Astrocyte (in vitro differentiated cells and primary cell): ENCODE measurements around the gene ABCC12. TPM values are rescaled to one million over a fixed set of nuclear protein-coding genes. Genes with fewer than 3 reads are reported as not detected.

ENCODE experiments used
- DNase-seq: peaks from one replicate; pipeline ENCODE4 v3.0.0-alpha.2; 2010; ENCODE audit warnings: low read depth
- FAIRE-seq: peaks from 2 replicates; lab custom pipeline; 2011; peaks lifted over from hg19 to GRCh38; lab: Jason Lieb, UNC
- H2AFZ ChIP-seq: 2 replicates; pipeline ENCODE4 v1.6.0; 2012; ENCODE audit warnings: low read depth, low read length, inconsistent platforms
- H3K27ac ChIP-seq: 2 replicates; pipeline ENCODE4 v1.5.1; 2011; ENCODE audit warnings: low read depth, low read length, inconsistent platforms
- H3K27me3 ChIP-seq: 2 replicates; pipeline ENCODE4 v1.6.0; 2011; ENCODE audit warnings: low read length, inconsistent platforms; ENCODE audit not compliant: insufficient read depth
- H3K36me3 ChIP-seq: 2 replicates; pipeline ENCODE4 v1.5.1; 2011; ENCODE audit warnings: low read length, inconsistent platforms; ENCODE audit not compliant: insufficient read depth
- H3K4me1 ChIP-seq: 2 replicates; pipeline ENCODE4 v1.5.1; 2011; ENCODE audit warnings: low read length, inconsistent platforms; ENCODE audit not compliant: insufficient read depth
- H3K4me2 ChIP-seq: 2 replicates; pipeline ENCODE4 v1.6.0; 2012; ENCODE audit warnings: low read length, inconsistent platforms
- H3K4me3 ChIP-seq: 2 replicates; pipeline ENCODE4 v1.5.1; 2011; ENCODE audit warnings: low read depth, mild to moderate bottlenecking, low read length, inconsistent platforms; ENCODE audit not compliant: insufficient read depth
- H3K79me2 ChIP-seq: 2 replicates; pipeline ENCODE4 v1.6.0; 2012; ENCODE audit warnings: mild to moderate bottlenecking, low read length, inconsistent platforms; ENCODE audit not compliant: insufficient read depth
- H3K9ac ChIP-seq: 2 replicates; pipeline ENCODE4 v1.6.0; 2012; ENCODE audit warnings: mild to moderate bottlenecking, low read length, inconsistent platforms
- H3K9me3 ChIP-seq: 2 replicates; pipeline ENCODE4 v1.5.1; 2012; ENCODE audit warnings: low read depth, mild to moderate bottlenecking, low read length, inconsistent platforms; ENCODE audit not compliant: insufficient read depth
- H4K20me1 ChIP-seq: 2 replicates; pipeline ENCODE4 v1.6.0; 2012; ENCODE audit warnings: low read length, inconsistent platforms; ENCODE audit not compliant: insufficient read depth
- H3K27ac Mint-ChIP-seq: one replicate; pipeline ENCODE4 v1.8.0; 2021; ENCODE audit warnings: mild to moderate bottlenecking, mixed read lengths; ENCODE audit not compliant: unreplicated experiment
- H3K27me3 Mint-ChIP-seq: one replicate; pipeline ENCODE4 v1.8.0; 2021; ENCODE audit warnings: low read depth, mixed read lengths; ENCODE audit not compliant: unreplicated experiment
- H3K36me3 Mint-ChIP-seq: one replicate; pipeline ENCODE4 v1.8.0; 2021; ENCODE audit warnings: low read depth, mixed read lengths; ENCODE audit not compliant: unreplicated experiment
- H3K4me1 Mint-ChIP-seq: one replicate; pipeline ENCODE4 v1.8.0; 2021; ENCODE audit warnings: low read depth, mixed read lengths; ENCODE audit not compliant: unreplicated experiment
- H3K4me3 Mint-ChIP-seq: one replicate; pipeline ENCODE4 v1.8.0; 2021; ENCODE audit warnings: mild to moderate bottlenecking, moderate library complexity, mixed read lengths; ENCODE audit not compliant: unreplicated experiment
- H3K9me3 Mint-ChIP-seq: one replicate; pipeline ENCODE4 v1.8.0; 2021; ENCODE audit warnings: mild to moderate bottlenecking, mixed read lengths; ENCODE audit not compliant: unreplicated experiment
- CTCF ChIP-seq: IDR thresholded peaks from 2 replicates; pipeline ENCODE4 v1.5.1; 2011; ENCODE audit warnings: low read depth, mild to moderate bottlenecking, inconsistent platforms, low read length, moderate library complexity; ENCODE audit not compliant: insufficient read depth
- EZH2 ChIP-seq: IDR thresholded peaks from 2 replicates; pipeline ENCODE4 v1.6.1; 2012; ENCODE audit warnings: mild to moderate bottlenecking, low read length, inconsistent platforms; ENCODE audit not compliant: insufficient read depth
- total RNA-seq: library from RNA; stranded (reverse); gene quantifications from 2 replicates; pipeline ENCODE4 v1.2.1, GENCODE V29; 2021

ABCC12 gene
- total RNA-seq, 1 donor from 2014 or later, result not detected

- Mint-ChIP-seq H3K4me3 (no peak overlapping the region), H3K27me3 (peaks cover 5% of the 10 kb centered on the region), H3K9me3 (peaks cover 3% of the 10 kb centered on the region), H3K4me1 (peaks cover 8% of the 10 kb centered on the region), H3K27ac (no peak overlapping the region), H3K36me3 (peaks cover 2% of the 10 kb centered on the region)
- H3K36me3 ChIP-seq, result no peaks in the 10 kb centered on the region
- no peak overlapping the region for H3K9ac ChIP-seq
- peaks cover 3% of the 10 kb centered on the region for H3K27me3 ChIP-seq
- H3K4me3 ChIP-seq, result no peak overlapping the region
- no peaks in the 10 kb centered on the region for H3K9me3 ChIP-seq
- H3K79me2 ChIP-seq, result no peaks in the 10 kb centered on the region
- no peak overlapping the region for H3K4me2 ChIP-seq
- H2AFZ ChIP-seq, result no peak overlapping the region
- DNase-seq (no peak), FAIRE-seq (no peak)
- H4K20me1 ChIP-seq, result no peaks in the 10 kb centered on the region
- no peaks in the 10 kb centered on the region for H3K4me1 ChIP-seq
- no peak for TF ChIP-seq CTCF
- TF ChIP-seq EZH2, result no peak
- no peak overlapping the region for H3K27ac ChIP-seq
Measured at GRCh38 chr16:48193846-48194245, 38.1 kb upstream of the ABCC12 start.

- H3K27ac Mint-ChIP-seq, result no peak overlapping the region
- Histone ChIP-seq H3K4me1 (no peaks in the 10 kb centered on the region), H2AFZ (no peak overlapping the region), H3K27ac (no peak overlapping the region), H3K79me2 (no peaks in the 10 kb centered on the region), H3K36me3 (no peaks in the 10 kb centered on the region), H3K27me3 (peaks cover 10% of the 10 kb centered on the region), H3K9ac (no peak overlapping the region), H3K9me3 (no peaks in the 10 kb centered on the region), H3K4me2 (no peak overlapping the region), H3K4me3 (no peak overlapping the region), H4K20me1 (no peaks in the 10 kb centered on the region)
- H3K36me3 Mint-ChIP-seq, result peaks cover 2% of the 10 kb centered on the region
- H3K9me3 Mint-ChIP-seq, result no peaks in the 10 kb centered on the region
- H3K4me1 Mint-ChIP-seq, result no peaks in the 10 kb centered on the region
- no peak for FAIRE-seq
- no peak overlapping the region for H3K4me3 Mint-ChIP-seq
- TF ChIP-seq EZH2, result no peak
- TF ChIP-seq CTCF, result no peak
- no peak for DNase-seq
- H3K27me3 Mint-ChIP-seq, result peaks cover 7% of the 10 kb centered on the region
Measured at GRCh38 chr16:48188449-48189102, 32.8 kb upstream of the ABCC12 start.

GRCh38 chr16:48187779-48188178 is 32.0 kb upstream of the ABCC12 start:
- Histone ChIP-seq H3K4me2 (no peak overlapping the region), H3K27me3 (peaks cover 10% of the 10 kb centered on the region), H3K36me3 (no peaks in the 10 kb centered on the region), H3K4me3 (no peak overlapping the region), H3K27ac (no peak overlapping the region), H2AFZ (no peak overlapping the region), H3K9me3 (no peaks in the 10 kb centered on the region), H3K79me2 (no peaks in the 10 kb centered on the region), H3K9ac (no peak overlapping the region), H4K20me1 (no peaks in the 10 kb centered on the region), H3K4me1 (no peaks in the 10 kb centered on the region)
- H3K27me3 Mint-ChIP-seq, result peaks cover 7% of the 10 kb centered on the region
- TF ChIP-seq CTCF (no peak), EZH2 (no peak)
- H3K4me3 Mint-ChIP-seq, result no peak overlapping the region
- DNase-seq (no peak), FAIRE-seq (no peak)
- H3K4me1 Mint-ChIP-seq, result no peaks in the 10 kb centered on the region
- peaks cover 2% of the 10 kb centered on the region for H3K36me3 Mint-ChIP-seq
- no peak overlapping the region for H3K27ac Mint-ChIP-seq
- H3K9me3 Mint-ChIP-seq, result no peaks in the 10 kb centered on the region
